Panc1 (cell line): ENCODE data around the gene DCLRE1B. TPM values are rescaled to one million over a fixed set of nuclear protein-coding genes. Genes with fewer than 3 reads are reported as not detected.

ENCODE experiments used
- ATAC-seq: fragments of 200-7000 bp; cut with Tn5 transposase; 2 replicates; pipeline ENCODE4 v1.9.1; 2020; ENCODE audit warnings: mild to moderate bottlenecking, moderate library complexity
- BruUV-seq: library from RNA; stranded (reverse); fragments of 400-500 nt; replicated peaks from 2 replicates; lab custom pipeline; 2021; lab: Mats Ljungman, UMichigan
- CTCF ChIA-PET: fragments of 300-600 bp; sonication (Branson Sonifier 250); formaldehyde crosslinking; loops from one replicate; lab custom pipeline; 2022; ENCODE audit warnings: antibody characterized with exemption; lab: Charles Lee
- POLR2A ChIA-PET: fragments of 300-600 bp; sonication (Branson Sonifier 250); formaldehyde crosslinking; loops from one replicate; lab custom pipeline; 2022; ENCODE audit warnings: antibody characterized with exemption; lab: Charles Lee
- DNase-seq: peaks from one replicate; pipeline ENCODE4 v3.0.0-alpha.2; 2010; ENCODE audit warnings: low read depth, low spot score
- H3K27ac ChIP-seq: 2 replicates; pipeline ENCODE4 v1.5.1; 2011; ENCODE audit warnings: mild to moderate bottlenecking, low read length, inconsistent platforms
- H3K27me3 ChIP-seq: fragments of 200-500 bp; sonication (Bioruptor generic); 2 replicates; pipeline ENCODE4 v1.6.0; 2014; ENCODE audit warnings: low read length, inconsistent platforms; ENCODE audit not compliant: control insufficient read depth, insufficient read depth
- H3K36me3 ChIP-seq: fragments of 200-500 bp; sonication (Bioruptor generic); 2 replicates; pipeline ENCODE4 v1.5.1; 2014; ENCODE audit warnings: inconsistent platforms, mild to moderate bottlenecking, low read length, moderate library complexity; ENCODE audit not compliant: control insufficient read depth, insufficient read depth
- H3K4me1 ChIP-seq: 2 replicates; pipeline ENCODE4 v1.5.1; 2011; ENCODE audit warnings: inconsistent platforms, mild to moderate bottlenecking, low read length, moderate library complexity; ENCODE audit not compliant: control insufficient read depth, insufficient read depth
- H3K4me3 ChIP-seq, 2 experiments: 2 replicates each; pipeline ENCODE4 v1.5.1; 2011 to 2012; ENCODE audit warnings: low read depth in 2 of 2, low read length in 2 of 2, mild to moderate bottlenecking in 2 of 2, inconsistent platforms in 1 of 2, moderate library complexity in 1 of 2
- H3K9me3 ChIP-seq: fragments of 200-500 bp; sonication (Bioruptor generic); 2 replicates; pipeline ENCODE4 v1.5.1; 2014; ENCODE audit warnings: low read depth, mild to moderate bottlenecking, inconsistent platforms, low read length, moderate library complexity; ENCODE audit not compliant: control insufficient read depth, insufficient read depth
- POLR2AphosphoS5 ChIP-seq: IDR thresholded peaks from 2 replicates; pipeline ENCODE4 v1.6.1; 2012; ENCODE audit warnings: mild to moderate bottlenecking, low read depth, low read length, moderate library complexity
- SIN3A ChIP-seq: IDR thresholded peaks from 2 replicates; pipeline ENCODE4 v1.6.1; 2012; ENCODE audit warnings: low read depth, mild to moderate bottlenecking, low read length, moderate library complexity, borderline replicate concordance; ENCODE audit not compliant: insufficient read depth
- TCF7L2 ChIP-seq: IDR thresholded peaks from 2 replicates; pipeline ENCODE4 v1.6.1; 2011; ENCODE audit warnings: mild to moderate bottlenecking, low read depth, low read length, inconsistent platforms
- in situ Hi-C: cut with HindIII; loops from 2 replicates; pipeline ENCODE4 v1.10.0; 2016; ENCODE audit warnings: low sequenced_read_pairs, low pct_unique_long_range_greater_than_20kb
- intact Hi-C: fragments of 100-400 bp; cut with micrococcal nuclease; formaldehyde crosslinking; loops from one replicate; pipeline ENCODE4 v1.10.0; 2022; ENCODE audit not compliant: unreplicated experiment
- total RNA-seq: library from RNA; stranded (reverse); gene quantifications from one replicate; pipeline ENCODE4 v1.2.1, GENCODE V29; 2021; ENCODE audit not compliant: unreplicated experiment
- TF ChIP-seq, protein P1 (sequence below), 2 experiments: IDR thresholded peaks; 2 replicates each; pipeline ENCODE4 v1.6.1; 2011 to 2012; ENCODE audit warnings: low read depth in 2 of 2, control low read depth in 1 of 2, low read length in 1 of 2, mild to moderate bottlenecking in 1 of 2, moderate library complexity in 1 of 2; ENCODE audit not compliant: insufficient read depth in 1 of 2
- TF ChIP-seq, protein P2 (sequence below): fragments of 450-650 bp; IDR thresholded peaks from 2 replicates; pipeline ENCODE4 v1.5.1; 2017; ENCODE audit warnings: mild to moderate bottlenecking

The DCLRE1B gene
- total RNA-seq, 1 experiment from 2014 or later, result 8.6 TPM

DNA sequence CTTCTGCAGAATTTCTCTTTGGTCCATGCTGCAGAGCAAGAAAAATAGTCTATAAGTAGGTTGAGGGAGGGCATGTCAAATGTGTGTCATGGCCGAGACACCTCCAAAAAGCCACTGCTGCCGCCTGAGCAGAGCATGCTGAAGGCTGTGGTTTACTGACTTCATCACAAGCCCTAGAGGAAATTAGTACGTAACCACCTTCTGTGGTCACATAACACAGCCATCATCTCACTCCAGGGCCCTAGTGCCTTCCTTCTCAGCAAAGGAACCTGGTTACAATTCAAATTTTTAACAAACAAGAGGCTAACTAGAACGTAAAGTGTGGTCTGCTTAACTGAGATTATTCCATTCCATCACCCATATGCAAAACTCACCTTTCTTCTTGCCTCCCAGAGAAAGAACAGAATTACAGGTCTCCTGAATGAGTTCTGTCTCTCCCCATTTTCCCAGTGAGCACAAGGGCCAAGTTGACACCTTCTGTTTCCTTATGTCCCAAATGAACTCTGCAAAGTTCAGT is 33.5 kb upstream of the DCLRE1B start, which contains the start of gene PTPN22:
Gene PTPN22 (minus strand): TSS at position 116 of the 517 bp plus-strand sequence.
- H3K9me3 ChIP-seq, result no peaks in the 10 kb centered on the region
- BruUV-seq, result no TSS peak
- no peaks in the 10 kb centered on the region for H3K27me3 ChIP-seq
- H3K4me3 ChIP-seq, result no peak within 1 kb of the TSS
- DNase-seq, result no peak
- TF ChIP-seq TCF7L2 (no peak), SIN3A (no peak), POLR2AphosphoS5 (no peak)
- TF ChIP-seq, protein P1, sequence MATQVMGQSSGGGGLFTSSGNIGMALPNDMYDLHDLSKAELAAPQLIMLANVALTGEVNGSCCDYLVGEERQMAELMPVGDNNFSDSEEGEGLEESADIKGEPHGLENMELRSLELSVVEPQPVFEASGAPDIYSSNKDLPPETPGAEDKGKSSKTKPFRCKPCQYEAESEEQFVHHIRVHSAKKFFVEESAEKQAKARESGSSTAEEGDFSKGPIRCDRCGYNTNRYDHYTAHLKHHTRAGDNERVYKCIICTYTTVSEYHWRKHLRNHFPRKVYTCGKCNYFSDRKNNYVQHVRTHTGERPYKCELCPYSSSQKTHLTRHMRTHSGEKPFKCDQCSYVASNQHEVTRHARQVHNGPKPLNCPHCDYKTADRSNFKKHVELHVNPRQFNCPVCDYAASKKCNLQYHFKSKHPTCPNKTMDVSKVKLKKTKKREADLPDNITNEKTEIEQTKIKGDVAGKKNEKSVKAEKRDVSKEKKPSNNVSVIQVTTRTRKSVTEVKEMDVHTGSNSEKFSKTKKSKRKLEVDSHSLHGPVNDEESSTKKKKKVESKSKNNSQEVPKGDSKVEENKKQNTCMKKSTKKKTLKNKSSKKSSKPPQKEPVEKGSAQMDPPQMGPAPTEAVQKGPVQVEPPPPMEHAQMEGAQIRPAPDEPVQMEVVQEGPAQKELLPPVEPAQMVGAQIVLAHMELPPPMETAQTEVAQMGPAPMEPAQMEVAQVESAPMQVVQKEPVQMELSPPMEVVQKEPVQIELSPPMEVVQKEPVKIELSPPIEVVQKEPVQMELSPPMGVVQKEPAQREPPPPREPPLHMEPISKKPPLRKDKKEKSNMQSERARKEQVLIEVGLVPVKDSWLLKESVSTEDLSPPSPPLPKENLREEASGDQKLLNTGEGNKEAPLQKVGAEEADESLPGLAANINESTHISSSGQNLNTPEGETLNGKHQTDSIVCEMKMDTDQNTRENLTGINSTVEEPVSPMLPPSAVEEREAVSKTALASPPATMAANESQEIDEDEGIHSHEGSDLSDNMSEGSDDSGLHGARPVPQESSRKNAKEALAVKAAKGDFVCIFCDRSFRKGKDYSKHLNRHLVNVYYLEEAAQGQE (IDR thresholded peaks at IDR 0.05; ENCODE audit: insufficient read depth in 1 of 2, low read depth in 2 of 2, low read length in 1 of 2), result no peak
- TF ChIP-seq, protein P2, sequence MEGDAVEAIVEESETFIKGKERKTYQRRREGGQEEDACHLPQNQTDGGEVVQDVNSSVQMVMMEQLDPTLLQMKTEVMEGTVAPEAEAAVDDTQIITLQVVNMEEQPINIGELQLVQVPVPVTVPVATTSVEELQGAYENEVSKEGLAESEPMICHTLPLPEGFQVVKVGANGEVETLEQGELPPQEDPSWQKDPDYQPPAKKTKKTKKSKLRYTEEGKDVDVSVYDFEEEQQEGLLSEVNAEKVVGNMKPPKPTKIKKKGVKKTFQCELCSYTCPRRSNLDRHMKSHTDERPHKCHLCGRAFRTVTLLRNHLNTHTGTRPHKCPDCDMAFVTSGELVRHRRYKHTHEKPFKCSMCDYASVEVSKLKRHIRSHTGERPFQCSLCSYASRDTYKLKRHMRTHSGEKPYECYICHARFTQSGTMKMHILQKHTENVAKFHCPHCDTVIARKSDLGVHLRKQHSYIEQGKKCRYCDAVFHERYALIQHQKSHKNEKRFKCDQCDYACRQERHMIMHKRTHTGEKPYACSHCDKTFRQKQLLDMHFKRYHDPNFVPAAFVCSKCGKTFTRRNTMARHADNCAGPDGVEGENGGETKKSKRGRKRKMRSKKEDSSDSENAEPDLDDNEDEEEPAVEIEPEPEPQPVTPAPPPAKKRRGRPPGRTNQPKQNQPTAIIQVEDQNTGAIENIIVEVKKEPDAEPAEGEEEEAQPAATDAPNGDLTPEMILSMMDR, result no peak
- H3K27ac ChIP-seq, result no peak within 1 kb of the TSS
- POLR2A ChIA-PET, result no interaction called here
- intact Hi-C loops, result no loop called here
- H3K36me3 ChIP-seq, result no peaks in the 10 kb centered on the region
- H3K4me1 ChIP-seq, result no peaks in the 10 kb centered on the region
- no peak for ATAC-seq
- in situ Hi-C loops, result no loop called here
- CTCF ChIA-PET, result no interaction called here

DNA sequence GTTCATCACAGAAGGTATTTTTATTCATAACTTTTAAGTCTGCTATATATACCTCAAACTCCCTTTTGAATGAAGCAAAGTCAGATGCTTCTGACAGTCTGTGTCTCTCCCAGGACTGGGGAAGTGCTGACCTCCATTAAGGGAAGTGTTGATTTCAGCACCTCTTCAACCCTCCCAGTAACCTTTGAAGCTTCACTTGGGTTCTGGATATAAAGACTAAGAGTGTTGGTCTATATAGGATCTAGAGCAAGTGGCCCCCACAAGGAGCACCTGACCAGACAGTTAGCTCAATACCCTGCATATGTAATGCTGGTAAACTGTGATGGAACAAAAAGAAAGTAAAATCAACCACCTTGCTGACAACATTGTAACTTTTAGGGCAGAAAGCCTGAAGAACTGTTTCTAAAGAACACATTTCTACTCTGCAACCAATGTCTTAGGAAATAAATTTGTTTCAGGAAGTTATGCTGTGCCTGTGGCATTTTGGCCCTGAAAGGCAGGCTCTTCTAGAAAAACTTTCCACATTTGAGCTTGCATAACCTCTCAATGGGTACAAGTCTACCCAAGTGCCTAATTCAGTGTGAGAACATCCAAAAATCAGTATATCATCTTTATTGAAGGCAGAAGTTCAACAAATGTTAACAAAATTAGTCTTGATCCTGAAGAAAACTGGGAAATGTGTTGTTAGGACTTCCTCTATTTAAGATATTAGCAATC is 32.7 kb upstream of the DCLRE1B start:
- in situ Hi-C loops (no loop called here), intact Hi-C loops (no loop called here)
- ChIA-PET POLR2A (no interaction called here), CTCF (no interaction called here)
- H3K27ac ChIP-seq, result no peak overlapping the region
- BruUV-seq, result no TSS peak
- DNase-seq (no peak), ATAC-seq (no peak)
- no peak overlapping the region for H3K4me3 ChIP-seq
- no peaks in the 10 kb centered on the region for H3K4me1 ChIP-seq
- H3K27me3 ChIP-seq, result no peaks in the 10 kb centered on the region
- no peaks in the 10 kb centered on the region for H3K9me3 ChIP-seq
- no peaks in the 10 kb centered on the region for H3K36me3 ChIP-seq
- TF ChIP-seq SIN3A (no peak), TCF7L2 (no peak), POLR2AphosphoS5 (no peak)
- TF ChIP-seq, protein P1 (IDR thresholded peaks at IDR 0.05; ENCODE audit: insufficient read depth in 1 of 2, low read depth in 2 of 2, low read length in 1 of 2), result no peak
- TF ChIP-seq, protein P2, result no peak
